ENCODE data around the gene GPR68. TPM values are rescaled to one million over a fixed set of nuclear protein-coding genes. Genes with fewer than 3 reads are reported as not detected.

The GPR68 gene
- total RNA-seq, 2 donors from 2014 or later = 0.55 to 1.4 TPM

- H3K4me1 ChIP-seq = peaks cover 0 to 12% of the 10 kb centered on the region in 2 donors
- no peaks in the 10 kb centered on the region for H3K9me3 ChIP-seq
- TF ChIP-seq CTCF (IDR thresholded peaks at IDR 0.05) = no peak
Measured at GRCh38 chr14:91289464-91289863, 45.0 kb upstream of the GPR68 start.

DNA sequence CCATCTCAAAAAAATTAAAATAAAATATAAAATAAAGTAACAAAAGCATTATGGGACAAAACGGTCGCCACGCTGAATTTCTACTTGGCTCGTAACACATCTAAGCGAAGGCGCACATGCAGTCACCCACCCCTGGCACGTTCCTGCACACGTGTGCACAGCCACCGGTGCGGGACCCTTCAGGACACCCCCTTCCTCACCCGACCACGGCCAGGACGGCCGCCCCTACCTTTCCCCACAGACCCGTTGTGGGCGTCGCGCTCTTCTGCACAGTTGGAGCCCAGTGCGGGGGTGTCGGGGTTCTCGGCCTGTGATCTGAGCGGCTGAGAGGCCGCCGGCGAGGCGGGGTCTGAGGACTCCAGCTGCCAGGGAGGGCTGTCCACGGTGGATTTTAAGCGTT, 44.4 kb upstream of the GPR68 start:
- Histone ChIP-seq H3K27ac (no peak overlapping the region), H3K4me3 (no peak overlapping the region), H3K4me1 (peaks cover 0 to 17% of the 10 kb centered on the region in 2 donors), H3K9me3 (no peaks in the 10 kb centered on the region), H3K36me3 (no peaks in the 10 kb centered on the region), H3K27me3 (no peaks in the 10 kb centered on the region)
- TF ChIP-seq CTCF (IDR thresholded peaks at IDR 0.05) = no peak
- no peak for DNase-seq (ENCODE audit: low spot score)

More at GRCh38 chr14:91289464-91289863, 45.0 kb upstream of the GPR68 start:
- H3K27ac ChIP-seq = no peak overlapping the region
- H3K27me3 ChIP-seq = no peaks in the 10 kb centered on the region
- H3K4me3 ChIP-seq = no peak overlapping the region
- no peaks in the 10 kb centered on the region for H3K36me3 ChIP-seq
- no peak for DNase-seq (ENCODE audit: low spot score)

- Histone ChIP-seq H3K27ac (no peak overlapping the region), H3K27me3 (no peaks in the 10 kb centered on the region), H3K4me1 (peaks cover 0 to 25% of the 10 kb centered on the region in 2 donors), H3K9me3 (no peaks in the 10 kb centered on the region), H3K36me3 (no peaks in the 10 kb centered on the region), H3K4me3 (no peak overlapping the region)
- peak; percentile 84 for DNase-seq (ENCODE audit: low spot score)
- TF ChIP-seq CTCF (IDR thresholded peaks at IDR 0.05) = peak; percentile 78 to 92
Measured at GRCh38 chr14:91286530-91286937, 42.0 kb upstream of the GPR68 start.

GRCh38 chr14:91284791-91285548, 40.5 kb upstream of the GPR68 start:
- no peak for TF ChIP-seq CTCF (IDR thresholded peaks at IDR 0.05)
- Histone ChIP-seq H3K4me1 (peaks cover 0 to 25% of the 10 kb centered on the region in 2 donors), H3K9me3 (no peaks in the 10 kb centered on the region), H3K27me3 (no peaks in the 10 kb centered on the region), H3K27ac (peak overlapping the region in 1 of 2 donors; percentile 1), H3K4me3 (no peak overlapping the region), H3K36me3 (no peaks in the 10 kb centered on the region)
- no peak for DNase-seq (ENCODE audit: low spot score)

DNA sequence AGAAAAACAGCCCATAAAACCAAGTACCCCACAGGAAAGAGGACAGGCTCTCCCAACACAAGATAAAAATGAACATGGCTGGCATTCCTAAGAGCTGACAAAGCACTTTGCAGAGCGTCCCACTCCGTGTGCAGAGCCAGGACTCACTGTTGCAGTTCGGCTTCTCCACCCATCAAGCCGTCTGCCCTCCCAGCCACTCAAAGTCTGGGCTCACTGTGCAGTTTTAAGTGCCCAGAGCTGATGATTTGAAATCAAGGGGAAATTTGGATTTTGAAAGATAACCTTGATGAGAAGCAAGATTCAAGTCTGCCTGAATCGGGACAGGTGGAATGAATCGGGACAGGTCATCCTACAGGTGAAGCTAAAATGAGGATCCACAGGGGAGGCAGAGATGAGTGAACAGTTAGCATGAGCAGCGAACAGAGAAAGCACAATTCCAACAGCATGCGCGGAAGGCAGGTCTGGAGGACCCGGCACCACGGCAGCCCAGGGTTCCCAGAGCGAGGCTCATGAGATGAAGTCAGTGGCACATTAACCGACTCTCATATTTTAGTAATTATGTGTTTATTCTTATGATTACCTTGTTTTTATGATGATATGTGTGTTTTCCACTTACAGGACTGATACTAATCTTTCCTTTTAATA, 39.8 kb upstream of the GPR68 start:
- Histone ChIP-seq H3K9me3 (no peaks in the 10 kb centered on the region), H3K4me3 (no peak overlapping the region), H3K4me1 (peaks cover 0 to 25% of the 10 kb centered on the region in 2 donors), H3K27ac (no peak overlapping the region), H3K36me3 (no peaks in the 10 kb centered on the region), H3K27me3 (no peaks in the 10 kb centered on the region)
- no peak for DNase-seq (ENCODE audit: low spot score)
- no peak for TF ChIP-seq CTCF (IDR thresholded peaks at IDR 0.05)
